Stimulated activated CD8-positive, alpha-beta memory T cell treated with anti-CD3 and anti-CD28 coated beads, Interleukin-4, amount 100 ng/mL, for 48 hours (primary cell): ENCODE measurements around the gene IRF2.
"Not testable (repeated sequence)": the region's sequence is repeated elsewhere in the genome, so short reads cannot be mapped to it uniquely, and the experiment has no call there.

Source experiments
- DNase-seq: peaks from one replicate; pipeline ENCODE4 v3.0.0-alpha.2; 2020

The IRF2 gene

GRCh38 chr4:184343502-184344177 is 130.7 kb downstream of the IRF2 start:
- peak; percentile 59 for DNase-seq

- DNase-seq: not testable (repeated sequence)
These were observed 131.5 kb downstream of the IRF2 start for GRCh38 chr4:184342857-184343237.

GRCh38 chr4:184342167-184342856 is 132.0 kb downstream of the IRF2 start:
- no peak for DNase-seq

- not testable (repeated sequence) for DNase-seq
These were observed 134.8 kb downstream of the IRF2 start for GRCh38 chr4:184339398-184340193.

- no peak for DNase-seq
These were observed 136.4 kb downstream of the IRF2 start for GRCh38 chr4:184337907-184338306.
